ENCODE results near the gene TSPAN13.

TSPAN13 gene

DNA sequence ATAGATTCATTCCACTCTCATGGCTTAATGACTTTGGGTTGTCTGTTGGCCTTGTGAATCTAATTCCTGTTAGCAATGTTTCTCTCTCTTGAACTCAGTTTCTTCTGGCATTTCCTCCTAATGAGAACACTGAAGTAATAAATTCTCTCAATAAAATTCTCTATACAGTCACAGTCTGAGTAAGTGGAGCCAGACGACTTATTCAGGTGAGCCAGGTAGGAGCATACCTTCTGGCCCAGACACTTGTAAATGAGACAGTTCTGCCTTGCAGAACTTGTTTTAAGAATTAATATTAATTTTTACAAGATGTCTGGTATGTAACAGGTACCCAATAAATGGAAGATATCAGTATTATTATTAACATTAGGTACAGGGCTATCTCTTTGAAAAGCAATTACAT lies 79.8 kb downstream of the TSPAN13 start:
- Histone ChIP-seq H3K4me3 (ENCODE audit: low read length) (no peak overlapping the region), H3K36me3 (replicated peaks; ENCODE audit: low read depth, low read length) (no peaks in the 10 kb centered on the region), H2AFZ (ENCODE audit: low read depth, low read length) (no peak overlapping the region), H3K4me2 (ENCODE audit: low read length) (no peak overlapping the region), H3K9ac (ENCODE audit: low read length) (no peak overlapping the region), H3K79me2 (ENCODE audit: low read length) (no peaks in the 10 kb centered on the region), H3K27ac (ENCODE audit: low read length) (no peak overlapping the region), H4K20me1 (ENCODE audit: insufficient read depth, low read length) (no peaks in the 10 kb centered on the region), H3K4me1 (ENCODE audit: low read length) (no peaks in the 10 kb centered on the region), H3K27me3 (ENCODE audit: low read depth, low read length) (no peaks in the 10 kb centered on the region), H3K9me3 (ENCODE audit: insufficient read depth, low read length) (no peaks in the 10 kb centered on the region)
- TF ChIP-seq EZH2phosphoT487 (IDR thresholded peaks at IDR 0.05; ENCODE audit: low read depth) = no peak
- TF ChIP-seq, protein P1, sequence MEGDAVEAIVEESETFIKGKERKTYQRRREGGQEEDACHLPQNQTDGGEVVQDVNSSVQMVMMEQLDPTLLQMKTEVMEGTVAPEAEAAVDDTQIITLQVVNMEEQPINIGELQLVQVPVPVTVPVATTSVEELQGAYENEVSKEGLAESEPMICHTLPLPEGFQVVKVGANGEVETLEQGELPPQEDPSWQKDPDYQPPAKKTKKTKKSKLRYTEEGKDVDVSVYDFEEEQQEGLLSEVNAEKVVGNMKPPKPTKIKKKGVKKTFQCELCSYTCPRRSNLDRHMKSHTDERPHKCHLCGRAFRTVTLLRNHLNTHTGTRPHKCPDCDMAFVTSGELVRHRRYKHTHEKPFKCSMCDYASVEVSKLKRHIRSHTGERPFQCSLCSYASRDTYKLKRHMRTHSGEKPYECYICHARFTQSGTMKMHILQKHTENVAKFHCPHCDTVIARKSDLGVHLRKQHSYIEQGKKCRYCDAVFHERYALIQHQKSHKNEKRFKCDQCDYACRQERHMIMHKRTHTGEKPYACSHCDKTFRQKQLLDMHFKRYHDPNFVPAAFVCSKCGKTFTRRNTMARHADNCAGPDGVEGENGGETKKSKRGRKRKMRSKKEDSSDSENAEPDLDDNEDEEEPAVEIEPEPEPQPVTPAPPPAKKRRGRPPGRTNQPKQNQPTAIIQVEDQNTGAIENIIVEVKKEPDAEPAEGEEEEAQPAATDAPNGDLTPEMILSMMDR (IDR thresholded peaks at IDR 0.05; ENCODE audit: low read depth, low read length) = no peak

Measured in OCI-LY3 (cell line).